Large intestine (tissue), 3 donors: ENCODE measurements around the gene NSUN7. TPM values are rescaled to one million over a fixed set of nuclear protein-coding genes. Genes with fewer than 3 reads are reported as not detected.

Source experiments
- DNase-seq, 2 donors: peaks; one replicate each; pipeline versions ENCODE4 v3.0.0 to v3.0.0-alpha.2; 2013
- H3K27ac ChIP-seq: one replicate; pipeline ENCODE4 v1.5.1; 2013; ENCODE audit warnings: low read length
- H3K27me3 ChIP-seq: 2 replicates; pipeline ENCODE4 v1.6.1; 2013; ENCODE audit warnings: low read length; ENCODE audit not compliant: control insufficient read depth, insufficient read depth
- H3K36me3 ChIP-seq: 2 replicates; pipeline ENCODE4 v1.6.1; 2013; ENCODE audit warnings: low read length; ENCODE audit not compliant: control insufficient read depth, insufficient read depth
- H3K4me1 ChIP-seq: one replicate; pipeline ENCODE4 v1.6.1; 2013; ENCODE audit warnings: low read length; ENCODE audit not compliant: control insufficient read depth, insufficient read depth
- H3K4me3 ChIP-seq: one replicate; pipeline ENCODE4 v1.5.1; 2013; ENCODE audit warnings: low read length
- H3K9me3 ChIP-seq: one replicate; pipeline ENCODE4 v1.6.1; 2013; ENCODE audit warnings: mild to moderate bottlenecking, low read depth, low read length, moderate library complexity; ENCODE audit not compliant: control insufficient read depth
- WGBS: methylation state at CpG from one replicate; pipeline ENCODE4 v1.1.5; 2013; ENCODE audit warnings: low lambda C conversion rate; ENCODE audit not compliant: insufficient coverage; 5-methylcytosine and 5-hydroxymethylcytosine counted together
- polyA plus RNA-seq: library from polyadenylated mRNA; unstranded; fragments of 120-200 nt; gene quantifications from one replicate; pipeline ENCODE4 v1.2.1, GENCODE V29; 2013

Gene NSUN7
- polyA plus RNA-seq, 1 donor = 19.9 TPM

DNA sequence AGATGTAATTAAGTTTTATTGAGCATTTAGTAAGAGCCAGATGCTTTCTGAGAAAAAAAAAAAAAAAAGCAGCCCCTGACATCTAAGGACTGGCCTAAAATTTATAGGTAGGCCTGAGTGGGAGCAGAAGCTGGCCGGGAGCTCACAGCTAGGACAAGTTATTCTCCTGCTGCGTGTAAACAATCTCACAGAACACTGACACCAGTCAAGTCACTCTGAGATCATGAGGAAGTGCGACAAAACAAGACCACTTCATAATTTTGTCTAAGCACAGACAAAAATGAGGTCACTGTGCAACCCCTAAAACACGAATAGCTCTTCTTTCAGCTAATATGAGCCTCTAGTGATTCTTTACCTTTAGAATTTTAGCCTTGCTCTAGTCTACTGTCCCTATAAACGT lies 15.3 kb upstream of the NSUN7 start:
- Histone ChIP-seq H3K36me3 (no peaks in the 10 kb centered on the region), H3K27ac (no peak overlapping the region), H3K4me3 (no peak overlapping the region), H3K27me3 (no peaks in the 10 kb centered on the region), H3K4me1 (peaks cover 21% of the 10 kb centered on the region), H3K9me3 (no peaks in the 10 kb centered on the region)
- no CpG with 5 or more reads among the region's 5 CpGs for WGBS
- no peak for DNase-seq

DNA sequence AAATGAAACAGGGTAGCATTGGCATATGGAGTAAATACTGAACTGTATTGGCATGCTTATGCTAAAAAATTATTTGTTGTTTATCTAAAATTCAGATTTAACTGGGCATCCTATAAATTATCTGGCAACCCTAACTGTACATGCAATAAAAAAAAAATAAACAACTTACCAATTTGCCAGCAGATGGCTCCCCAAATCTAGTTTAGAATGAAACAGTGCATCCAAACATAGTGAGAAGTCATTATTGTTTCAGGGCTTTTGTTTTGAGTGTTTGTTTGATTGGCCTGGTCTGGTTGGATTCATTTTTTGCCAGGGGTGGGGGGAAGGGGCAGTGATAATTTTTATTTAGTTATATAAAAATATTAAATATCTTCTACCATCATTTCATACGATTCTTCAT lies 12.8 kb upstream of the NSUN7 start:
- Histone ChIP-seq H3K27me3 (no peaks in the 10 kb centered on the region), H3K4me1 (peaks cover 13% of the 10 kb centered on the region), H3K27ac (no peak overlapping the region), H3K4me3 (no peak overlapping the region), H3K36me3 (no peaks in the 10 kb centered on the region), H3K9me3 (no peaks in the 10 kb centered on the region)
- no CpG with 5 or more reads among the region's 1 CpG for WGBS
- no peak for DNase-seq

DNA sequence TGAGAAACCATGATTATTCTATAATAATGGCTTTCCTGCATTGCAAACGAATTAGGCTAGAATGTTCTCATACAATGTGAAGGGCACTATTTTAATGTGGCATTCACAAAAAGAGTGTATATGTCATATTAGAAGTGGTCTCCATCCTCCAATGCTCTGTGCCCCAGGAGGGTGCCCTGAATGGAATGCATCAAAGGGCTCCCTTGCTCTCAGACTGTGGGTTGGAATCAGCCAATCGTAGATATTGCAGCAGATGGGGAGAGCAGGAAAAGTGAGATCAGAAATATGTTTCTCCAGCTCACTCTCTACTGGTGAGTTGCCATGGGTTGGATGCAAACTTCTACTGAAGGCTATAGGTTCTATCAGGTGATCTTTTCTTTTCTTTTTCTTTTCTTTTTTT lies 11.9 kb upstream of the NSUN7 start:
- H3K9me3 ChIP-seq = no peaks in the 10 kb centered on the region
- no peak overlapping the region for H3K27ac ChIP-seq
- no peak for DNase-seq
- peaks cover 7% of the 10 kb centered on the region for H3K4me1 ChIP-seq
- no peaks in the 10 kb centered on the region for H3K36me3 ChIP-seq
- H3K27me3 ChIP-seq = no peaks in the 10 kb centered on the region
- H3K4me3 ChIP-seq = no peak overlapping the region
- no CpG with 5 or more reads among the region's 2 CpGs for WGBS

DNA sequence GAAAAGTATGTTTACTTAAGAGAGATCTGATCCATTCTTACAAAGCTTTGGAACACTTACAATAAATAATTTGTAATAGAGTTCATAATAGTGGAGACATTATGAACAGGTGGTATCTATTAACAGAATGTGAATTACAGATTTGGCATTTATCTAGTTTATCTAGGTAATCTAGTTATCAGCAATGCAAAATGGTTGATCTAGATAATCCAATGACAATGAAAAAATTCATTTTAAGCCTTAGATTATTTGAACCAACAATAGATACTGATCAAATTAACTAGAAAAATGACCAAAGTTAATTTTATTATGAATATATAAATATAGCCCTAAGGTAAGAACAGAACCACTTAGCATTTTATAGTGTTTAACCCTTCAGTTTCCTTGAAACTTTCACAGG lies 10.4 kb upstream of the NSUN7 start:
- Histone ChIP-seq H3K9me3 (no peaks in the 10 kb centered on the region), H3K4me3 (no peak overlapping the region), H3K36me3 (no peaks in the 10 kb centered on the region), H3K27me3 (no peaks in the 10 kb centered on the region), H3K27ac (no peak overlapping the region), H3K4me1 (no peaks in the 10 kb centered on the region)
- no peak for DNase-seq

DNA sequence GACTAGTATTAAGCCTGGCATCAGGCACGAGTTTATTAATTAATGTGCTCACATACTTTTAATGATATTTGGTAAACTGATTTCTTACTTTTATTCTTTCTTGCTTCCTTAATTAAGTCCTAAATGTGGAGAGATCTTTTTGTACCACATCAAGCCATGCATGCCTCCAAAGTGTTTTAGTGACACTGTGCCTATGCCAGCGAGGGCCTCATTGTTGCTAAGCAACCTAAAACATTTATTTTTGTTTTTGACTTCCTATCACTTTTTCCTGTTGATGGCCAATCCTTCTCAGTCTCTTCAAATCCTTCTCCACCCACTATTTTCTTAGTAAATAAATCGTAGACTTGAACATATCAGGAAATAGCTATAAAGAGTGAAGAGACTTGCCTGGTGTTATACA lies 5.5 kb upstream of the NSUN7 start:
- no peak for DNase-seq
- Histone ChIP-seq H3K4me1 (no peaks in the 10 kb centered on the region), H3K4me3 (no peak overlapping the region), H3K9me3 (no peaks in the 10 kb centered on the region), H3K27ac (no peak overlapping the region), H3K27me3 (no peaks in the 10 kb centered on the region), H3K36me3 (no peaks in the 10 kb centered on the region)
- WGBS = 82% methylated on average over 2 of the region's 3 CpGs

DNA sequence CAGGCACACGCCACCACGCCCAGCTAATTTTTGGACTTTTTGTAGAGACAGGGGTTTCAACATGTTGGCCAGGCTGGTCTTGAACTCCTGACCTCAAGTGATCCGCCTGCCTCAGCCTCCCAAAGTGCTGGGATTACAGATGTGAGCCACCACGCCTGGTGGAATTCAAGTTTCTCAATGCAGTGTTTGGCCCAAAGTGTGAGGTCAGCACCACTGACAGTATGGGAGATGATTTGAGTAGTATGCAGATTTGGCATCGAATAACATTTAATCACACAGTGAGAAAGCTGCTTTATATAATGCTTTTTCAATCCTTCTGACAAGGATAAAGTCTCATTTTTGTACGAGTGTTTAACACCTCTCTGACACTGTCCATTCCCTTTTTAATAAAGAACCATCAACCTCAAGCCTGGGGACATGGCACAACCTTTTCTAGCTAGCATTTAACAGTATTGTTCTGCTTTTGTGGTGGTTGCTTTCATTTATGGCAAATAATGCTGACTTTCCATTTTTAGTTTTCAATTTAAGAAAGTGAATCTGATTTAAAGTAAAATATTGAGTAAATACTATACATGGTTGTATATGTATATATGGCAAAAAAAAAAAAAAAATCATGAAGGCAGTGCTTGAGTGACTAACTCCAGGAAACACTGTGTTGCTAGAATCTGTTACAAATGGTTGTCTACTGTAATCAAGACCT lies 4.3 kb upstream of the NSUN7 start:
- no peaks in the 10 kb centered on the region for H3K36me3 ChIP-seq
- DNase-seq = no peak
- WGBS = no CpG with 5 or more reads among the region's 6 CpGs
- H3K27ac ChIP-seq = no peak overlapping the region
- H3K9me3 ChIP-seq = no peaks in the 10 kb centered on the region
- H3K27me3 ChIP-seq = no peaks in the 10 kb centered on the region
- no peaks in the 10 kb centered on the region for H3K4me1 ChIP-seq
- no peak overlapping the region for H3K4me3 ChIP-seq

DNA sequence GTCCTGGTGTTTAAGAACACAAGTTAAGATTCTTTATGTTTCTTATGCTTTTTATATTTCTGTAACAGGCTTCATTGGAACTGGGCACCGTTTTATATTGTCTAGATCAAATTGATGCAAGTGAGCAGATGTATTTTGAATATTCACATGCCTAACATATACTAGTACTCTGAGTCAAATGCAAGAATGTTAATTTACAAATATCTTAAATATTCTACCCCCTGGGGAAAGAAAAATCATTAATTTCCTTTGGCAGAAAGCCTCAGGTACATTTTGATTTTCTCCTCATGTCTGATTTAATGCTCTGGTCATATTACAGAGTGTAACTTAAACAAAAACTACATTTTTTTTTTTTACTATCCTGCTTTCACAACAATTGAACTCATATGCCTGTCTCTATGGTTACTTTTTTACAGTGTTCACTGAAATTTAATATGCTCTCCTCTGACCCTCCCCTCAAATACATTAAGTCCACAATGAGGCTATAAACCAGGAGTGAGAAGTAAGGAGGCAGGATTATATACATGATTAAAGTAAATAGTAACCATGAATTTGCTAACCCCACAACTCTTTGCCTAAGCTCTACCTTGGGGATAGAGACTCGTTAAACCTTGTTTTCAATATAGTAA lies 2.4 kb upstream of the NSUN7 start:
- H3K4me3 ChIP-seq = no peak overlapping the region
- 75% methylated on average over 2 of the region's 2 CpGs for WGBS
- no peaks in the 10 kb centered on the region for H3K36me3 ChIP-seq
- peaks cover 4% of the 10 kb centered on the region for H3K4me1 ChIP-seq
- no peak overlapping the region for H3K27ac ChIP-seq
- H3K9me3 ChIP-seq = no peaks in the 10 kb centered on the region
- H3K27me3 ChIP-seq = no peaks in the 10 kb centered on the region
- no peak for DNase-seq

DNA sequence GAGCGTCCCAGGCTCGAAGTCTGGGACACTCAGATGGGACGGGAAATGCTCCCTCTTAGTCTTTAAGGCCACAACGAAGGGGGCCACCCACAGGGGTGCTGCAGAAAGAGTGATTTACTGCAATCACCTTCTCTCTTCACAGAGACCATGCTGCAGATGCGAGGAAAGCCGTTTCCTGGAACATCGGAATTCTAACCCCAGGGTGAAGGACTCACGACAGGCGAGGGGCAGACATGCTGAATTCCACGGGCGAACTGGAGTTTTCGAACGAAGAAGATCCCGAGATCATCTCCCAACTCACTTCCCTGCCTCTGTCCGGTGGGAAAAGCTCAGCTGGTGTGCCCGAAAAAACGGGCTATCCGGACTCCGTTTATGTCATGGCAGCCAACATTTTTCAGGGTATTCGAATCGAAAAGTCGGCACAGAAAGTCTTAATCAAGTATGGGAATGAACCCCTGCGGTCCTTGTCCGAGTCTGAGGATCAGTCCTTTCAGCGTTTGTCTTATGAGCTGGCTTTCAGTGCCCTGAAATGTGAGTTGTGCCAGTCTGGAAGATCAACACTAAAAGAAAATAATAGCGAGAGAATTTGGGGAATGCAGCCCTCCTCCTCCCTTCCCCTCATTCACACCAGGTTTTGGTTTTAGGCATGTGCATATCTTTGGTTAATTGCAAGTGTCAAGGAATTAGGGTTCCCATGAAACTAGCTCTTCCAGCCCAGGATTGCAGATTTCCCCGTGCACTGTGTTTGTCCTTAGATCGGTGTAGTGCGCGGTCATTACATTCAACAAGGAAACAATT lies 905 bp downstream of the NSUN7 start:
- WGBS = no CpG with 5 or more reads among the region's 30 CpGs
- H3K36me3 ChIP-seq = no peaks in the 10 kb centered on the region
- H3K4me1 ChIP-seq = peaks cover 4% of the 10 kb centered on the region
- peak in 1 of 2 donors; percentile 60 for DNase-seq
- H3K27me3 ChIP-seq = no peaks in the 10 kb centered on the region
- peak overlapping the region; percentile 85 for H3K4me3 ChIP-seq
- peak overlapping the region; percentile 85 for H3K27ac ChIP-seq
- no peaks in the 10 kb centered on the region for H3K9me3 ChIP-seq

DNA sequence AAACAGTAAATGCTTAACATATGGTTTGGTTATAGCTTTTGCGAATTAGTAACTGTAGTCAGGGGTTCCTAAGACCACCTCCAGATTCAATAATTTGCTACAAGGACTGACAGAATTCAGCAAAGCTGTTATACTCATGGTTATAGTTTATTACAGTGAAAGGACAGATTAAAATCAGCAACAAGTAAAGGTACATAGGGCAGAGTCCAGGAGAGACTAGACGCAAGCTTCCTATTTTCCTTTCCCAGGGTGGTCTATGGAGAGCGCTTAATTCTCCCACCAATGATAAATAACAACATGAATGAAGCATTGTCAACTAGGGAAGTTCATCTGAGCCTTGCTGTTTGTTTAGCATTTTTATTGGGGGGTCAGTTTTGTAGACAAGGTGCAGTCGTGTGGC lies 5.9 kb downstream of the NSUN7 start:
- DNase-seq = peak in 1 of 2 donors; percentile 68
- H3K36me3 ChIP-seq = no peaks in the 10 kb centered on the region
- no peak overlapping the region for H3K4me3 ChIP-seq
- WGBS = no CpG with 5 or more reads among the region's 4 CpGs
- no peaks in the 10 kb centered on the region for H3K9me3 ChIP-seq
- peaks cover 8% of the 10 kb centered on the region for H3K4me1 ChIP-seq
- peak overlapping the region; percentile 74 for H3K27ac ChIP-seq
- no peaks in the 10 kb centered on the region for H3K27me3 ChIP-seq

DNA sequence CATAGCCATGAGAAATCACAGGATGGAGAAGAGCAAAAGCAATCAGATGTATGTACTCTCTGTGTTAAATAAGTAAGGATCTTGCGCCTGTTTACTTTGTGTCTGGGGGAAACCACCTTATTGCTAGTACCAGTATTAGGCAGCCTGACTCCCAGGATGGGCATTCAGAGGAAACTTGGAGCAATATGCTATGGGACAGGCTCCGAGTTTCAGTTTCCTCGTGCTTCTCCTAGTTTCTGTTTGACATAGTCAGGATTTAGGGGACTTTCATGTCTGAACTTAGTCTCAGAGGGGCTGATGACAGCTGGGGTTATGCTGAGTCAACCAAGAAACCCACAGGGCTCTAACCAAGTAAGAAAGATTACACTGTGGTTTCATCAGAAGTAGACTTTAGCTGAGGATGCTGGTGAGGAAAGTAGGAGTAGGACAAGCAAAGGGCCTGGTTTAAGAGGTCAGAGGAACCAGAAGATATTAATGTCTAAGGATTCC lies 13.5 kb downstream of the NSUN7 start:
- no CpG with 5 or more reads among the region's 3 CpGs for WGBS
- Histone ChIP-seq H3K27ac (no peak overlapping the region), H3K36me3 (peaks cover 2% of the 10 kb centered on the region), H3K4me3 (no peak overlapping the region), H3K9me3 (no peaks in the 10 kb centered on the region), H3K27me3 (no peaks in the 10 kb centered on the region), H3K4me1 (no peaks in the 10 kb centered on the region)
- no peak for DNase-seq
